Gastroesophageal sphincter (tissue), 3 donors: ENCODE data around the gene TGFBI.

ENCODE experiments used
- POLR2A ChIP-seq, 2 donors: fragments of 450-650 bp; IDR thresholded peaks; one replicate each; pipeline ENCODE4 v1.6.1; 2017; ENCODE audit warnings: antibody characterized with exemption in 2 of 2, mild to moderate bottlenecking in 2 of 2, moderate library complexity in 1 of 2
- TF ChIP-seq, protein P1 (sequence below), 4 experiments: fragments of 200-600 bp in 2 of 4; fragments of 450-650 bp in 2 of 4; sonication (generic) in 1 of 4; IDR thresholded peaks; one replicate each; pipeline ENCODE4 v1.5.1; 2017 to 2019; ENCODE audit warnings: antibody characterized with exemption in 4 of 4, mild to moderate bottlenecking in 2 of 4, moderate library complexity in 2 of 4

GRCh38 chr5:136048966-136049365 lies 20.2 kb downstream of the TGFBI start:
- TF ChIP-seq POLR2A (IDR thresholded peaks at IDR 0.05) = no peak
- TF ChIP-seq, protein P1, sequence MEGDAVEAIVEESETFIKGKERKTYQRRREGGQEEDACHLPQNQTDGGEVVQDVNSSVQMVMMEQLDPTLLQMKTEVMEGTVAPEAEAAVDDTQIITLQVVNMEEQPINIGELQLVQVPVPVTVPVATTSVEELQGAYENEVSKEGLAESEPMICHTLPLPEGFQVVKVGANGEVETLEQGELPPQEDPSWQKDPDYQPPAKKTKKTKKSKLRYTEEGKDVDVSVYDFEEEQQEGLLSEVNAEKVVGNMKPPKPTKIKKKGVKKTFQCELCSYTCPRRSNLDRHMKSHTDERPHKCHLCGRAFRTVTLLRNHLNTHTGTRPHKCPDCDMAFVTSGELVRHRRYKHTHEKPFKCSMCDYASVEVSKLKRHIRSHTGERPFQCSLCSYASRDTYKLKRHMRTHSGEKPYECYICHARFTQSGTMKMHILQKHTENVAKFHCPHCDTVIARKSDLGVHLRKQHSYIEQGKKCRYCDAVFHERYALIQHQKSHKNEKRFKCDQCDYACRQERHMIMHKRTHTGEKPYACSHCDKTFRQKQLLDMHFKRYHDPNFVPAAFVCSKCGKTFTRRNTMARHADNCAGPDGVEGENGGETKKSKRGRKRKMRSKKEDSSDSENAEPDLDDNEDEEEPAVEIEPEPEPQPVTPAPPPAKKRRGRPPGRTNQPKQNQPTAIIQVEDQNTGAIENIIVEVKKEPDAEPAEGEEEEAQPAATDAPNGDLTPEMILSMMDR (IDR thresholded peaks at IDR 0.05) = no peak
